IPS DF 19.7 (cell line): ENCODE measurements around the gene DNAJC15.
"Not testable (repeated sequence)": the region's sequence is repeated elsewhere in the genome, so short reads cannot be mapped to it uniquely, and the experiment has no call there.

ENCODE experiments used
- DNase-seq: peaks from one replicate; pipeline ENCODE4 v3.0.0-alpha.2; 2013; ENCODE audit warnings: low read depth, low spot score

The DNAJC15 gene

DNA sequence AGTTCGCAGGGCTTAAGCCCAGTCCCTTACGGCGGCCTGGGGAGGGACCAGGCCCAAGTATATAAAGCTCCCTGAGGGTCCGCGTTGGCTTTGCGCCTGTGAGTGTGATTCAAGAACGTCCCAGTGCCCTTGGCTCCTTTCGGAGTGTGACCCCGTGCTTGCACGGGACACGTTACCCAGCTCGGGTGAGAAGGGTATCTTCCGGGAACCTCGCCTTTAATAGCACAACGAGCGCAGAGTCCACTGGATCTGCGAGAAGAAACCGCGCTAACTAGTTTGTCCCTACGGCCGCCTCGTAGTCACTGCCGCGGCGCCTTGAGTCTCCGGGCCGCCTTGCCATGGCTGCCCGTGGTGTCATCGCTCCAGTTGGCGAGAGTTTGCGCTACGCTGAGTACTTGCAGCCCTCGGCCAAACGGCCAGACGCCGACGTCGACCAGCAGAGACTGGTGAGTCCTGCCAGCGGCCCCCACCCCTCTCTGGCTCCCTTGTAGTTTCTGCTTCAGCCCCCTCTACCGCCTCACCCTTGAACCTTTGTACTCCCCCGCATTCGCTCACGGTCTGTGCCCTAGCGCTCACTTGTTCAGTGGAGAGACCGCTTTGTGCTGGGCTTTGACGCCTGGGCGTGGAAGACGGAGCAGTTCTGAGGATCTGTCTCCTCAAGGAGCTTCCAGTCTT is at the start of gene DNAJC15:
Gene DNAJC15 (plus strand): TSS at position 298 of the 675 bp plus-strand sequence. CDS start 41 bp downstream, at position 339.
- peak; percentile 56 for DNase-seq

GRCh38 chr13:42976066-42976465 is 47.3 kb upstream of the DNAJC15 start:
- no peak for DNase-seq

GRCh38 chr13:42977219-42977659 is 46.1 kb upstream of the DNAJC15 start:
- no peak for DNase-seq

DNA sequence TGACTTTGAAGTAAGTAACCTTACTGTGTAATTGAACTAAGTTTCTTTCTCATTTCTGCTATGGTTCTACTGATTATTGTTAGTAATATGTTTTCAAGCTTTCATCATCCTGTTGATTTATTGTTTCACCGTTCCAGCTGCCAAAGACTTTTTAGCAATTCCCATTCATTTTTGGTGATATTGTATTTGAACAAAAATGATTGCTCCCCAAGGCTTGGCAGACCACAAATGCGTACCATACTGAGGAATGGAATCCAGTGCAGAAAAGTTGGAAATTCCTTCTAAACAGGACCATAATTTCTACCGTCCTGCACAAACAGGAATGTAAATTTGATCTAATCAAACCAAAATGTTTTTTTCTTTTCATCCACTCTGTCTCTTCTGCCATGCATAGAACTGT is 42.1 kb upstream of the DNAJC15 start:
- DNase-seq, result no peak

- DNase-seq, result no peak
These were observed 41.5 kb upstream of the DNAJC15 start for GRCh38 chr13:42981853-42982252.

DNA sequence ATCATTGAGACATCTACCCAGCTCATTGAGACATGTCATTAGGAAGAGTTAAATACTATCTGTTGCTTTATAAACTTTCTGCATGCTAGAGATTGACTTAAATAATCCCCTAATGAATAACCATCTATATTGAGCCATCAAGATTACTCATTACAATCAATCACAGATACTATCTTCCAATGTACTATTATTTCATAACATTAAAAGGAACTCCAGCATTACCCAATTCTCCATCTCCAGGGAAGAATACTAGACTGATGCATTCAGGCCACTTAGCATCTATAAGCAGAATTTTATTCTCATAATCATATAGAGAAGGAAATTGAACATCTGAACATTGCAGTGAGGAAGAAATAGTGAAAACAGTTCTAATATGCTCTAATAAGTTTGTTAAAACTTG is 39.4 kb upstream of the DNAJC15 start:
- no peak for DNase-seq

- no peak for DNase-seq
These were observed 38.7 kb upstream of the DNAJC15 start for GRCh38 chr13:42984691-42985090.

DNA sequence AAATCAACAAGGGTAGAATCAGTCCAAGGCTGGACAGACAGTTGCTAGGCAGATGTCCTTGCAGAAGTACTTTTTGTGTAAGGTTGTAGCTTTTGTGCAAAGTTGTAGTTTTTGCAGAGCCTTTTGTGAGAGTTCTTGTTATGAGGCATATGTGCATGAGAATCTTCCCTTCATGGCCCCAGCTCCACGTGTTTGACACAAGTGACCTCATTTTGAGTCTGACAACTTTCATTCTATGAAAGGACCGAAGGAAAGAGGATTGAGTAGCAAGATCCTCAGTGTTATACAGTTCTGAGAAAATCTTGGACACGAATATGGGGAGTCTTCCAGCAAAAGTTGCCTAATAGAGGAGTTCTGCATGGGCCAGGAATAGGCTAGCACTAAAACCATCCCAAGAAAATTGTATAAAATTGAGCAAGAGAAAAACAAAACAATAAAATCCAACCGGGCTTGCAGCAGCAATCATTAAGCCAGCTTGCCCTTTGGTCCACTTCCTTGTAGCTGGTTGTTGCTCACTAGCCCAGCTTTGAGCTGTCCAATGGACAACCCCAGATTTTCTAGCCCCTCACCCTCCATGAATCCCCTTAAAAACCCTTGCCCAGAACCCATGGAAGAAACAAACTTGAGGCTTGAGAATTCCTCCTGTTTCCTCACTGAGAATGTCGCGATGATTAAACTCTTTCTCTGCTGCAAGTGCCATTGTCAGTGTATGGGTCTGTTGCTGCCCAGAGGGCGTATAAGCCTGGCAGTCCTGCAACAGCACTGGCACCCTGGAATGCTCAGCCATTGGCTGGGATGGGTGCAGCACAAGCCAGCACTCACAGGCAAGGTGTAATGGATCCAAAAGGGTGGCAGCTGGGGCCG is 37.8 kb upstream of the DNAJC15 start:
- no peak for DNase-seq

DNA sequence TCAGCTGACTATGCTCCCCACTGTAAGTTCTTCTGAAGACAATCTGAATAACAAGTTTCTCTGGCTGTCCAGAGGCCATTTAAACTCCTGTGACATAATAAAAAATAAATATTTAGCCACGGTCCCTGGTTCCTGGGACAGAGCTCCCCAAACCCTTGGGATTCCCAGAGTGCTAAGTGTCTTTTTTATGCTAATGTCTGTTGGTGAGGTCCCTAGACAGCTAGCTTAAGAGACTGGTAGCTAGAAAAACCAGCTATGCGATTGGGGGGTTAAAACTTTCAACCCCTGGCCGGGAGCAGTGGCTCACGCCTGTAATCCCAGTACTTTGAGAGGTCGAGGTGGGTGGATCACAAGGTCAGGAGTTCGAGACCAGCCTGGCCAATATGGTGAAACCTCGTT is 37.2 kb upstream of the DNAJC15 start:
- no peak for DNase-seq

DNA sequence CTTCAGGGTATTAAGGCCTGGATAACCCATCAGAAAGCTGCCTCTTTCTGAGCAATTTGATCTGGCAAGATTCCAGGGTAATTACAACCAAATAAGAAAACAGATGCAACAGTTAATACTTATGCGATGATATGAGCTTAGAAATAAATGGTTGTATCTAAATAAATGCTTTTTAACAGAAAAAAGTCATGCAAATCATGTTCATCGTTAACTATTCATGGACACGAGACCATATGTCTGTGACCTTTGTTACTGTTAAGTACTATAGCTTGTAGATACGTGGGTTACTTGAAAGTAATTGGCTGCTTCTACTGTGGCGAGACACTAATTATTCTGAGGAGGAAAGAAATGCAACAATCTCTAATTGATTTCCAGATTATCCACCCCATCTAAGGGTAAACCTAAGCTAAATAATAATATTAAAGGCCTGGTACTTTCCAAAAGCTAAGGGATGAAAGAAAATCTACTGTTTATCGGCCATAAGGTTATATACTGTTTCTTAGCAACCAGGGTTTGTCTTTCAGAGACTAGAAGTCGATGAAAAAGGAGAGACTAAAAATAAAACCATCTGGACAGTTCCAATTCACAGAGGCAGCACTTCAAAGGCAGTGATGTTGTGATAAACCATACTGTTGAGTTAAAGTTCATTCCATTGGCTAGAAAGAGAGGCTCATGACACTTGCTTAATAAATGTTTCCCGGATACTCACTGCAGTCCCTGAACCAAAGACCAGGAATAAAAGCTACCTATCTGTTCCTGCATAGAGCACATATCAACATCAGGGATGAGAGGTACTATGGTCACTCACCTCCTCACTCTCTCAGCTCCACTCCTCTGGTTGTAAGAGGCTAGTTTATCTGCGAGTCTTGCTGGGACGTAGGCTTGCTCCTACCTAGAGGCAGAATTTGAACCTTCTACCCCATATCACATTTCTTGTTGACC is 32.8 kb upstream of the DNAJC15 start:
- DNase-seq, result no peak

DNA sequence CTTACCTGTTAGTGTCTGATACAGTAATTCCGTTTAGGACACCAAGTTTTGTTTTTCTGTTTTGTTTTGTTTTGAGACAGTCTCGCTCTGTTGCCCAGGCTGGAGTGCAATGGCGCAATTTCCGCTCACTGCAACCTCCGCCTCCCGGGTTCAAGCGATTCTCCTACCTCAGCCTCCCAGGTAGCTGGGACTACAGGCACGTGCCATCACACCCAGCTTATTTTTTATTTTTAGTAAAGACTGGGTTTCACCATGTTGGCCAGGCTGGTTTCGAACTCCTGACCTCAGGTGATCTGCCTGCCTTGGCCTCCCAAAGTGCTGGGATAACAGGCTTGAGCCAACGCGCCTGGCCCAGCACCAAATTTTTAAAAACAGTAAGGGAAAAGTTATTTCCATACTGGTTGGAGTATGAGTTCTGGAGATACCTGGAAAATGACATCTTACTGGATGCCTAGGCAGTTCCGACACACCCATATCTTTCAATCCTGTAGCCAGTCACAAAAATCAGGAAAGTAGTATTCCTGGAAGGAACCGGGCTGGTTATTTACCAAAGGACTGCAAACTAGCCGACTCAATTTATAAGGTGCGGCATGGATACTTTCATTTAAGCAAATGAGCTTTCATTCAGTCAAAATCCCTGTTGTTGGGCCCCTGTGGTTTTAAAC is 32.0 kb upstream of the DNAJC15 start:
- DNase-seq, result not testable (repeated sequence)

- DNase-seq, result no peak
These were observed 31.3 kb upstream of the DNAJC15 start, which contains the start of gene EPSTI1 for GRCh38 chr13:42991898-42992763. EPSTI1 (minus strand) TSS chr13:42992241; CDS start chr13:42992165, 76 bp downstream.

GRCh38 chr13:42992764-42993122 is 30.6 kb upstream of the DNAJC15 start:
- no peak for DNase-seq

- no peak for DNase-seq
These were observed 28.5 kb upstream of the DNAJC15 start for GRCh38 chr13:42994878-42995277.

GRCh38 chr13:42996584-42996983 is 26.8 kb upstream of the DNAJC15 start:
- no peak for DNase-seq

DNA sequence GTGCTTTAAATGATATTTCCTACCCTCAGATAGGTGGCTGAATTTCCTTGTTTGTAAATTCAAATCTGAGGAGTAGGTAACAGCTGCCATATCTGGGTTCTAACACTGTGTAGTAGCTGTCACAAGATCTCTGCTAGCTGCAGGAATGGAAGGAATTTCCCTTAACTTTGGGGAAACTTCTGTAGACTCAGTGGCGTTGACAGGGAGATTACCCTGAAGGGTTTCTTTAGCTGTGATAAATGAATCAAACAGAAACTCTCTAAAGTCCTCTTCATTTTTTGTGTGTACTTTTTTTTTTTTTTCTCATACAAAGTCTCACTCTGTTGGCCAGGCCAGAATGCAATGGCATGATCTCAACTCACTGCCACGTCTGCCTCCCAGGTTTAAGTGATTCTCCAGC is 26.0 kb upstream of the DNAJC15 start:
- no peak for DNase-seq

- DNase-seq, result no peak
These were observed 23.9 kb upstream of the DNAJC15 start for GRCh38 chr13:42999491-42999890.

DNA sequence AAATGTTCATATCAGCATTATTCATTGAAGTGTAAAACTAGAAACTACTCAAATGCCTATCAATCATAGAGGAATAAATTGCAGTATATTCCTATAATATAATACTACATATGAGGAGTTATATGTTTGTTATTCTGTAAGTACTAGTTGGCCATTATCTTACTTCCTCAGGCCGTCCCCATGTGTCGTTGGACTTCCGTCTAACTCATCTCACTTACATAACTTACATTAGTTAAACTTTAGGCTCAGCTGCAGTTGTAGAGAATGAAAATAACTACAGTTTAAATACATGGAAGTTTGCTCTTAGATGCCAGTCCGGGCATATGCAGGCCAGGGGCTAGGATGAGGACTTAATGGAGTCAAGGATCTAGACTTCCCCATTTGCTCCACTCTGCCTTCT is 22.7 kb upstream of the DNAJC15 start:
- DNase-seq, result no peak

DNA sequence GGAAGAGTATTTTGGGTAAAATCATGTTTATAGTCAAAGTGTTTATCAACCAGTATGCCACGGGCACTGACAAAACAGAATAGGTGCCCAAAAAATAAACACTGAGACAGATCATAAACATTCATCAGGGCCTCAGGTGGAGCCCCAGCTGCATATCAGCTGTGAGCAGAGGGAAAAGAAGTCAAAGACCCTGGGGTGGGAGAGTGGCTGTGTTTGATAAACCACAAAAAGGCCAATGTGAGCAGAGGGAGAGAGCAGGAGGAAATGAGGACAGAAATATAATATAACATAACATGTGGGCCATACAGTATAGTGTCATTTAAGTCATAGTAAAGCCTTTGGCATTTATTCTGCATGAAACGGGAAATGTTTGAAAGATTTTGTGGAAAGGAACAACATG is 21.4 kb upstream of the DNAJC15 start:
- no peak for DNase-seq

DNA sequence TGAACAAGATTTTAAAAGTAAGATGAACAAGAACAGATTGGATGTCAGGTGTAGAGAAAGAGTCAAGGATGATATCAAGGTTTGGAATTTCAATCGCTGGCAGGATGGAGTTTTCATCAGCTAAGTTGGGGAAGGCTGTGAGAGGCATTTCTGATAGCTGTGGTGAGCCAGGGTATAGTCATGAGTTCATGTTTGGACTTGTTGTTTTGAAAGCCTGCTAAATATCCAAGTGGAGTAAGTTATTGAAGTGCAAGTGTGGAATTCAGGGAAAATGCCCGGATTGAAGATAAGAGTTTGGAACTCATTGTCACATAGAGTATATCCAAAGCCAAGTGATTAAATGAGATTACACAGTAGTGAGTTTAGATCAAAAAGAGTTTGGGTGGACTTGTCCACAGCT is 20.4 kb upstream of the DNAJC15 start:
- no peak for DNase-seq
